ENCODE data around the gene TMEM169. TPM values are rescaled to one million over a fixed set of nuclear protein-coding genes. Genes with fewer than 3 reads are reported as not detected.

Gene TMEM169
- total and polyA plus RNA-seq, 2 of the 4 experiments (the other 2 are of a cell fraction): 0.15 to 0.54 TPM

DNA sequence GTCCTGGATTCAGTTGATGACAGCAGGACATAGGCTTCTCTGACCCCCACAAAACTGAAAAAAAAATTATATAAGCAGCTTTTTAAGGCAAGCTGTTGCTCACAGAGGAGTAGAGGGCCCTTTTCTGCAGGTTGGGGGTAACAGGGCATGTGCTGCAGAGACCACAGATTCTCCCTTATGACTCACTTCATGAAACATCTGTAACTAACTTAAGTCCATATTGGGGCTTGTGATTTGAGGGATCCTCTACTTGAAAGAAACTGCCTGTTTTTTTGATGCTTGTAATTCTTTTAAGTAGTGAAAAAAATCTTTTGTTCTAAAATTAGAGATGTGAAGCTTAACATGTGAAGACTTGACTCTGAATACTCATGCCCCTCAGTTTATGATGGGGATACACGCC is 60.8 kb downstream of the TMEM169 start:
- Histone ChIP-seq H3K36me3 (ENCODE audit: control insufficient read depth, insufficient read depth, low read length) (peaks cover 52% of the 10 kb centered on the region), H3K9ac (ENCODE audit: low read depth, low read length) (no peak overlapping the region), H3K14ac (replicated peaks; ENCODE audit: low read depth, low read length) (peak overlapping the region; percentile 53; the same call in 1 of the 2 replicates), H3K4me2 (ENCODE audit: low read depth, low read length) (no peak overlapping the region), H3K23ac (ENCODE audit: low read depth, low read length) (peak overlapping the region; percentile 81; the same call in 1 of the 2 replicates), H2AFZ (replicated peaks; ENCODE audit: low read length, poor library complexity) (no peak overlapping the region), H4K20me1 (ENCODE audit: insufficient read depth, low read length) (no peaks in the 10 kb centered on the region; the same call in 1 of the 2 replicates), H3K9me3 (ENCODE audit: control insufficient read depth, insufficient read depth, low read length) (no peaks in the 10 kb centered on the region), H3K79me1 (ENCODE audit: low read depth in 1 of 2, low read length in 2 of 2) (peaks cover 29 to 62% of the 10 kb centered on the region in 2 experiments), H3K27ac (ENCODE audit: insufficient read depth, low read length) (no peak overlapping the region), H2BK5ac (ENCODE audit: low read depth, low read length, poor library complexity, severe bottlenecking) (peak overlapping the region; percentile 65), H3K4me3 (ENCODE audit: insufficient read depth, low read depth, low read length) (no peak overlapping the region), H4K91ac (ENCODE audit: insufficient read depth, low read depth, low read length) (no peak overlapping the region), H3K27me3 (ENCODE audit: control insufficient read depth, insufficient read depth, low read length) (no peaks in the 10 kb centered on the region), H3K4me1 (ENCODE audit: control insufficient read depth, insufficient read depth, low read length) (peaks cover 3% of the 10 kb centered on the region; the same call in 1 of the 2 replicates), H3K9me1 (ENCODE audit: insufficient read depth, low read length) (peaks cover 8% of the 10 kb centered on the region; the same call in 1 of the 2 replicates), H4K5ac (ENCODE audit: low read depth, low read length) (peak overlapping the region; percentile 14; the same call in 1 of the 2 replicates), H4K8ac (ENCODE audit: low read depth in 2 of 2, low read length in 2 of 2) (peak overlapping the region in 1 of 2 experiments; percentile 88; a peak in 1 of 4 replicates), H2BK15ac (ENCODE audit: low read depth, low read length) (no peak overlapping the region), H3K56ac (ENCODE audit: extremely low read depth, insufficient read depth, low read length) (no peak overlapping the region), H3K4ac (ENCODE audit: low read depth, low read length) (peak overlapping the region; percentile 58; the same call in 1 of the 2 replicates), H3K18ac (ENCODE audit: low read depth, low read length) (peak overlapping the region; percentile 50; the same call in 1 of the 2 replicates), H2BK120ac (ENCODE audit: low read depth, low read length) (peak overlapping the region; percentile 68; the same call in 1 of the 2 replicates), H2AK9ac (replicated peaks; ENCODE audit: low read depth, low read length, poor library complexity) (no peak overlapping the region), H2AK5ac (ENCODE audit: low read depth, low read length) (no peak overlapping the region), H2BK20ac (ENCODE audit: low read depth, low read length) (peak overlapping the region; percentile 37; the same call in 1 of the 2 replicates)
- in situ Hi-C loops (cut with MboI; ENCODE audit: low sequenced_read_pairs) (no loop called here), dilution Hi-C loops (cut with HindIII; ENCODE audit: low sequenced_read_pairs, unreplicated experiment) (no loop called here), intact Hi-C loops (cut with micrococcal nuclease) (no loop called here)
- ATAC-seq (ENCODE audit: low read depth) (peak; percentile 93), DNase-seq (peak; percentile 91)
- CTCF ChIA-PET: interaction anchor here (1.0 to 1.2 kb wide), 2 partner anchors 11 to 29 kb away, joined by 3 to 4 read pairs; no protein-coding TSS in a partner anchor
- no CpG with 5 or more reads among the region's 1 CpG for WGBS, 2 experiments (ENCODE audit: extremely low coverage in 2 of 2, insufficient read length in 1 of 2)
- TF ChIP-seq MXI1 (IDR thresholded peaks at IDR 0.05; ENCODE audit: borderline replicate concordance, low read depth, low read length) (no peak), RFX5 (IDR thresholded peaks at IDR 0.05; ENCODE audit: low read depth, low read length) (no peak), MAZ (IDR thresholded peaks at IDR 0.05; ENCODE audit: borderline replicate concordance, low read depth, low read length) (no peak), CEBPB (IDR thresholded peaks at IDR 0.05; ENCODE audit: low read depth, low read length) (no peak), SMC3 (IDR thresholded peaks at IDR 0.05; ENCODE audit: low read depth, low read length) (no peak), NFE2L2 (IDR thresholded peaks at IDR 0.05; ENCODE audit: low read depth, low read length) (no peak), CHD1 (IDR thresholded peaks at IDR 0.05; ENCODE audit: low read depth, low read length) (no peak), RCOR1 (IDR thresholded peaks at IDR 0.05; ENCODE audit: insufficient replicate concordance, low read length) (no peak), FOS (IDR thresholded peaks at IDR 0.05; ENCODE audit: low read depth, low read length) (peak; percentile 45; the same call in 1 of the 2 replicates), BHLHE40 (IDR thresholded peaks at IDR 0.05; ENCODE audit: low read depth, low read length) (peak; percentile 47; the same call in 1 of the 2 replicates)
- TF ChIP-seq, protein P1, sequence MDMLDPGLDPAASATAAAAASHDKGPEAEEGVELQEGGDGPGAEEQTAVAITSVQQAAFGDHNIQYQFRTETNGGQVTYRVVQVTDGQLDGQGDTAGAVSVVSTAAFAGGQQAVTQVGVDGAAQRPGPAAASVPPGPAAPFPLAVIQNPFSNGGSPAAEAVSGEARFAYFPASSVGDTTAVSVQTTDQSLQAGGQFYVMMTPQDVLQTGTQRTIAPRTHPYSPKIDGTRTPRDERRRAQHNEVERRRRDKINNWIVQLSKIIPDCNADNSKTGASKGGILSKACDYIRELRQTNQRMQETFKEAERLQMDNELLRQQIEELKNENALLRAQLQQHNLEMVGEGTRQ (IDR thresholded peaks at IDR 0.05; ENCODE audit: low read depth, low read length): 0 out of 2 replicates have a peak, but pooled peaks have one; percentile 47
- TF ChIP-seq, protein P2, sequence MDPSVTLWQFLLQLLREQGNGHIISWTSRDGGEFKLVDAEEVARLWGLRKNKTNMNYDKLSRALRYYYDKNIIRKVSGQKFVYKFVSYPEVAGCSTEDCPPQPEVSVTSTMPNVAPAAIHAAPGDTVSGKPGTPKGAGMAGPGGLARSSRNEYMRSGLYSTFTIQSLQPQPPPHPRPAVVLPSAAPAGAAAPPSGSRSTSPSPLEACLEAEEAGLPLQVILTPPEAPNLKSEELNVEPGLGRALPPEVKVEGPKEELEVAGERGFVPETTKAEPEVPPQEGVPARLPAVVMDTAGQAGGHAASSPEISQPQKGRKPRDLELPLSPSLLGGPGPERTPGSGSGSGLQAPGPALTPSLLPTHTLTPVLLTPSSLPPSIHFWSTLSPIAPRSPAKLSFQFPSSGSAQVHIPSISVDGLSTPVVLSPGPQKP (IDR thresholded peaks at IDR 0.05; ENCODE audit: borderline replicate concordance, low read depth, low read length): no peak
- POLR2A ChIA-PET (ENCODE audit: unreplicated experiment): no interaction called here
- no TSS peak for BruUV-seq (replicated peaks)
